GM21526 (cell line): ENCODE measurements around the gene TFAP2E.

Source experiments
- ATAC-seq: cut with Tn5 transposase; IDR thresholded peaks from one replicate; pipeline ENCODE4 v1.9.1; 2021; ENCODE audit warnings: moderate library complexity; ENCODE audit not compliant: unreplicated experiment, low FRiP score

The TFAP2E gene

DNA sequence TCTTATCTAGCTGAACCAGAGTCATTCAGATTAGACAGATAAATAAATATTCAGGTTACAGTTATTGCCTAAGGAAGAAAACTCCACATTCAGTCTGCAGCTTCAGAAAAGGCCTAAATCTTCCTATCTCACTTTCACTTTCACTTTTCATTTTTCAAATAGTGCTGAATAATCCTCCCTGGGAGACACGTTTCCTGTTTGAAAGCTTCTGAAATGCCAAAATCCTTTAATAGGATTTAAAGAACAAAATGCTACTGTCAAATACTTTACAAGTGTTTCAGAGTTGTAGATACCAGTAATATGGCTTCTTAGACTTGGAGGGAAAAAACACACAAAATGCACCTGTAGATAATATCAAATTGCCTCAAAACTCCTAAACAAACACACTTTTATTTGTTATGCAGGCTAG lies 64.3 kb downstream of the TFAP2E start:
- no peak for ATAC-seq

DNA sequence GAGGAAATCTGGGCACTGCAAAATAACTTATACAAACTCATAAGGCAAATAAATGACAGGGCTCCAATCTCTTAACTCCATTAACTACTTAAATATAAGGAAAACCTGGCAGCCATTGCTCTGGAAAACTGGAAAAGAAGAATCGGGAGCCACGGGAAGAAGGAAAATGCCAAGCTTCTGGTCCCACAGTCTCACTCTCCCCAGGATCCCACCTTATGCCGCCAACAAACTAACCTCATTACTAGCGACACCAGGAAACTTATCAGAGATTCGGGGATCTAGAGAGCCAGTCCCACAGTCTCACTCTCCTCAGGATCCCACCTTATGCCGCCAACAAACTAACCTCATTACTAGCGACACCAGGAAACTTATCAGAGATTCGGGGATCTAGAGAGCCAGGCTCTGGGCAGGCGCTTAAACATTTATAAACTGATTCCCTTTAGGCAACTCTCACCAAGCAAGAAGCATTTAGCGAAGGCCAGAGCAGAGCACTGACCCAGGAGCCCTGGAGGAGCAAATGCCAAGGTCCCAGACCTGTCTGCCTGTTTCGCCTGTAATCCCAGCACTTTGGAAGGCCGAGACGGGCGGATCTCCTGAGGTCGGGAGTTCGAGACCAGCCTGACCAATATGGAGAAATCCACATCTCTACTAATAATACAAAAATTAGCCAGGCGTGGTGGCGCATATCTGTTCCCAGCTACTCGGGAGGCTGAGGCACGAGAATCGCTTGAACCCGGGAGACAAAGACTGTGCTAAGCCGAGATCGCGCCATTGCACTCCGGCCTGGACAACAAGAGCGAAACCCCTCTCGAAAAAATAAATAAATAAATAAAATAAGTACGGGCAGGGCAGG lies 67.5 kb downstream of the TFAP2E start:
- peak; percentile 12 for ATAC-seq

DNA sequence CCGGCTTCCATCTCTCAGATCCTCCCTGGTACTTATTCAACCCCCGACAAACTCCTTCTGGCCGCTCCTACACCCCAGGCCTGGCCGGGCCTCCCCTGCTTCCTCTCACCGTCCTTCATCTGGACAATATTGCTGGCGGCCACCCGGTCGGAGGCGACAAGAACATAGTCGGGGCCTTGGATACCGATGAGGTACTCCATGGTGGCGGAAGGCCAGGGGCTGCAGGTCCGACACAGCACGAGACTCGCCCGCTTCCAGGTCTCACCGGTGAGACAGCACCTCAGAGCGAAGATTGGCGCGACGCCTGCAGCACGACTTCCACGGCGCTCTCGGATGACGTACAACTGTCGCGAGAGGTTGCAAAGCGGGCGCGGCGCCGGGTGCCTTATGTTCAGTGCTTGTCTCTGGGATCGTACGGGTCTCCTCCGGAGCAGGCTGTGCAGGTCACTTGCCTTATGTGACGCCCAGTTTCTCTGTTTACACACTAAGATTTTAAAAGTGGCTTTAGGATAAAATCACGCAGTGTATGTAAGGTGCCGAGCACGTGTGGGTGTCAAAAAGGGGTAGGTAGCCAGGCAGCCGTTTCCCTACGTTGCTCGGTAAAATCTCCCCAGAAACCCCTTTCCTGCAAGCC lies 68.2 kb downstream of the TFAP2E start, which contains the start of gene PSMB2:
TSS of gene PSMB2 (minus strand) at position 294 of the 634 bp plus-strand sequence. CDS start at position 200, 94 bp downstream.
- peak; percentile 79 for ATAC-seq

DNA sequence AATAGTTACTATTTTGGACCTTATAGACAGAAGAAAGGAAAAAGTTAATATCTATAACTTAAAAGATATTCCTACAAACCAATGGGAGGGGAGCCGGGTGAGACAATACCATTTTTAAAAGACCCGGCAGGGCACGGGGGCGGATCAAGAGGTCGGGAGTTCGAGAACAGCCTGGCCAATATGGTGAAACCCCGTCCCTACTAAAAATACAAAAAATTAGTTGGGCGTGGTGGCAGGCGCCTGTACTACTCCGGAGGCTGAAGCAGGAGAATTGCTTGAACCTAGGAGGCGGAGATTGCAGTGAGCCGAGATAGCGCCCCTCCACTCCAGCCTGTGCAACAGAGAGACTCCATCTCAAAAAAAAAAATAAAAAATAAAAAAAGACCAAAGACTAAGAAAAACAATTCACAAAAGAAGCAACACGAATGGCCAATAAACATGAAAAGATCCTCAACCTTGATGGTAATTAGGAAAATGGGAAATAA lies 69.4 kb downstream of the TFAP2E start:
- ATAC-seq = no peak

DNA sequence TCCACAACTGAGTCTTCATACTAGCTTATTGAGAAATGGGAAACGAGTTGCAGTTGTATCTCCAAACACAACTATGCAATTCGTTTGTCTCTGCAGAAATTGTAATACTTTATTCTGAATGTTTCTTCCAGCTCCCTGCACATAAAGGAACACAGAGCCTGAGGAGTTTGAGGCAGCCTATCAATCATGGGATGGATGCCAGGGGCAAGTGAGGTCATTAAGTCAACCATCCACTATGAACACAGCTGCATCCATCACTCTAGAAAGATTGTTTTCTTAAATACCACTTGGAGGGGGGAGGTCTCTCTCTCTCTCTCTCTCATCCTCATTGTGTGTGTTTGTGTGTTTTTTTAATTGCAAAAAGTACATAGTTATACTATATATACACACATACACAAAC lies 71.1 kb downstream of the TFAP2E start:
- ATAC-seq = no peak
